GM18505 (cell line): ENCODE results near the gene RSKR.
"Not testable (repeated sequence)": the region's sequence is repeated elsewhere in the genome, so short reads cannot be mapped to it uniquely, and the experiment has no call there.

Source experiments
- ATAC-seq: cut with Tn5 transposase; IDR thresholded peaks from one replicate; pipeline ENCODE4 v1.9.1; 2021; ENCODE audit not compliant: unreplicated experiment
- POLR2A ChIP-seq: IDR thresholded peaks from 4 replicates; pipeline ENCODE4 v1.6.1; 2011; ENCODE audit warnings: borderline replicate concordance; ENCODE audit not compliant: insufficient read depth, insufficient read length; ENCODE audit errors: extremely low read depth

Gene RSKR

DNA sequence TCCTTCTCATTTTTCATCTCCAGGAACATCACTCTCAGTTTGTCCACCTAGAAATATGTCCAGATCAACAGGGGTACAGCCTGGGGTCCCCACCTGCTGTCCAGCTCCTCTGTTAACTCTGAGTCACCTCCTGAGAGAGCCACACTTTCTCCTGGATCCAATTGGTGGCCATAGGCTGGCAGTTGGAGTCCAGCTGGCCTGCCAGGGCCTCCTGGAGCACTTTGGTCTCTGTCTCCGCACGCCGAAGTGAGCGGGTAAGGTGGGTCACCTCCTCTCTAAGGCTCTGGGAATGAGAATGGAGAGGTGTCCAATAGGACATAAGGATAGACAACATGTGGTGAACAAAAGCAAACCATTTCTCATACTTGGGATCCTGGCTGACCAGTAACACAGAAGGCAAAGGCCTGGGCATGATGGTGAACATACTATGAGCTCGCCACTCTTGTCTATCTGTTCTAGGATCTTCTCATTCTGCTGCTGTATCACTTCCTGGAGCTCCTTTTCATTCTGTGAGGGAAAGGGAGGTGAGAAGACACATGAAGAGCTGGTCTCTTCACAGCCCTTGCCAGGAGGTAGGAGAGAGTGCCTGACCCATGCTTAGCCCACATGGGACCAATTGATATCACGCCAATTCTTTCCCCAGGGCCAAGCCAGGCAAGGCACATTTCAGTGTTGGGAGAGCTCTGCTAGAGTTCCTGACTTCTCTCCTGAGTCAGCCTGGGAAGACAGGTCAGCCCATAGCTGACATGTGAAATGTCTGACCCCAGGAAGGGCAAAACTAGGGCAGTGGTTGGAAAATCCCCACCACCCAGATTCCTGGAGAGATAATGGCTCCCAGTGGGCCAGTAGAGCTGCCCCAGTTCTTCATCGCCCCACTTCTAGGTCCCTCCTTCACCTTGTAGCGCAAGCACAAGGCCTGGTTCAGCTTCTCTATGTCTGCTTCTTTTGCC, 35.5 kb downstream of the RSKR start:
- ATAC-seq: no peak
- TF ChIP-seq POLR2A: no peak

DNA sequence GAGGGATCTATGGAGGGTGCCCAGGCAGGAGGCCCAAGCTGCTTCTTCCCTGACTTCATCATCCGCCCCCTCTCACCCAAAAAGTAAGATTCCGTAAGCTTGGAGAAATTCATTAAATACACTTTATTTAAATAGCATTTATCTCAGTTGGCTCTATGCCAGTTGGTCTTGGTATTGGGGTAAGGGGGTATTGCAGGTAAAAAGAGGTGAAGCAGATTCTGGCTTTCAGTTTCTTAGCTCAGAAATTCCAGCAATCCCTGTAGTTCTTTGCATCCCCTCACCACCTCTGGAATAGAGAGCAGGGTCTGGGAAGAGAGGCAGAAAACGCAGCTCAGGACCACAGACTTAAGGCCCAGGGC, 36.5 kb downstream of the RSKR start:
- ATAC-seq: no peak
- no peak for TF ChIP-seq POLR2A

DNA sequence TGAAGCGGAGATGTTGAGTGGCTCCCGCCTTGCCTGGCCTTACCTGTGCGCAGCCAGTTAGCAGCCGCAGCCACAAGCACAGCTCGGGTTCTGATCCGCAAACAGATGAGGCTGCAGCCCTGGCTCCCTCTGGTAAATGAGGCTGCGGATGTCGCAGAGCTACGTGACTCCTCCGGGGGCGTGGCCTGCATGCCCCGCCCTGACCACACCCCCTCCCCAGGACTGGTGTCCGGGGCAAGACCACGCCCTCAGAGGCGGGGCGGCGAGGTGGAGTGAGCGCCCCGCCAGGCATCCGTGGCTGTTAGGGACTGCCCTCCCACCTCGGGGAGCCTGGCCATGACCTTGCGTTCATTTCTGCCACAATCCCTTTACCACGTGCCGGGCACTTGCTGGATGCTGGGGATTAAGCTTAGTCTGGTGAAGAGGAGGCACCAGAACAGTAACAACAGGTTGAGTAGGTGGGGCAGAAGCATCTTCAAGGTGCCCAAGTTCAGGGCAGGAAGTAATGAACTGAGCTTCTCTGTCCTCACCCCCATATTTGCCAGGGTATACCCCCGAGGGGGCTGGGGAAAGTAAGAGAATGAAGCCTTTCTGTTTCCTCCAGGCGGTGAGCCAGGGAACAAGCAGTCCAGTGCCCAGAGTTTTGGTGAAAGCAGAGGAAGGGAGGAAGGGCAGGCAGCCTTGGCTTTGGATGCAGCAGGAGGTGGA, 37.1 kb downstream of the RSKR start, which contains the start of gene ALDOC:
TSS of gene ALDOC (minus strand) at position 138 of the 708 bp plus-strand sequence. CDS start 1,363 bp downstream, outside the sequence.
- ATAC-seq: peak; percentile 84
- peak; percentile 84 for TF ChIP-seq POLR2A

DNA sequence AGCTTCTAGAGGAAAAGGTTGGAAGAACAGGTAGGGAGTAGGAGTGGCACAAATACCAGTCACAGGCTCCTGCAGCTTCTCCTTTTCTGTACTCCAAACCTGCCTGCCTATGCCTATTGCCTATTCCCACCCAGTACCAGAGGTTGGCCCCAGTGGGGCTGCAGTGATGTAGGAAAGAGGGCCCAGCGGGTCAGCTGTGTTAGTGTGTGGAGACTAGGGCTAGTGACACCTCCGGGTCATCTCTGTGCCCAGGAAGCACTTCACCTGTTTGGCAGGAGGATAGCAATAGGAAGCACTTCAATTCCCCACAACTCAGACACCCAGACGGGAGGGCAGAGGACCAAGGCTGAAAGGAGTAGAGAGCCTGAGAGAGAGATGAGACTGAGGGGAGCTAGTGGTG, 38.0 kb downstream of the RSKR start:
- ATAC-seq: not testable (repeated sequence)

DNA sequence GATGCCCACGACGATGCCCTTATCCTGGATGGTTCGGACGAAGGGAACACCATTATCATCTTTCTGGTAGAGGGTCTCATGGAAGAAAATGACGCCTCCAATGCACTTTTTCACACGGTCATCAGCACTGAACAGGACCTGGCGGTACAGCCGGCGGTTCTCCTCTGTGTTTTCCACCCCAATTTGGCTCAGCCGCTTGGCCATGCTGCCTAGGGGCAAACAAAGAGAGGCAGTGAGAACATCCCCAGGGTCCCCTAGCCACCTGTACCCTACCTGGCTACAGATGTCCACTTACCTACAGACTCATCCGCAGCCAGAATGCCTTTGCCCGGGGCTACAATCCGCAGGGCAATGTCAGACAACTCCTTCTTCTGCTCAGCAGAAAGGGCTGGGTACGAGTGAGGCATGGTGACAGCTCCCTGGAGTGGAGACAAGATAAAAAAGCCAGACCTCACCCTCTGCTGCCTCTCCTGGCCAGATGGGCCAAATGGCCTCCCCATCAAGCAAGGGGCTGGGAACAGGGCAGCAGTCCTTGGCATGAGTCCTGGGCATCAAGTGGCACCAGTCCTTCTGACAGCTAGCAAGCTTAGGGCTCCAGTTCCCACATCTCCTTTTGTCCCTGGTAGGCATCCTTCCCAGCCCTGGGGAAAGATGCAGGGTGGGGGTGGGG, 38.7 kb downstream of the RSKR start:
- ATAC-seq: no peak
- no peak for TF ChIP-seq POLR2A

DNA sequence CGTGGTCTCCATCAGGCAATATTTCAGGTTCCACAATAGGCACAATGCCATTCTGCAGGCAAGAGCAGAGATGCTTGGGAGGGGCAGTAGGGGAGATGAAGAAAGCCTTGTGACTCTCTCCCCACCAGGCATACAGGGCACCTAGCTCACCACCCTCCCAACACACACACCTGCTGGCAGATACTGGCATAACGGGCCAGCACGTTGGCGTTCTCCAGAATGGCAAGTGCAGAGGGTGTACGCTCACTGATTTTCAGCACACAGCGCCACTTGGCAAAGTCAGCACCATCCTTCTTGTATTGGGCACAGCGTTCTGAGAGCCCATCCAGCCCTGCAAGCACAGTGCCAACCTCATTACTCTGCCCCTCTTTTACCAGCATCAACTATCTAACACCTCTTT, 39.5 kb downstream of the RSKR start:
- TF ChIP-seq POLR2A: no peak
- ATAC-seq: no peak

DNA sequence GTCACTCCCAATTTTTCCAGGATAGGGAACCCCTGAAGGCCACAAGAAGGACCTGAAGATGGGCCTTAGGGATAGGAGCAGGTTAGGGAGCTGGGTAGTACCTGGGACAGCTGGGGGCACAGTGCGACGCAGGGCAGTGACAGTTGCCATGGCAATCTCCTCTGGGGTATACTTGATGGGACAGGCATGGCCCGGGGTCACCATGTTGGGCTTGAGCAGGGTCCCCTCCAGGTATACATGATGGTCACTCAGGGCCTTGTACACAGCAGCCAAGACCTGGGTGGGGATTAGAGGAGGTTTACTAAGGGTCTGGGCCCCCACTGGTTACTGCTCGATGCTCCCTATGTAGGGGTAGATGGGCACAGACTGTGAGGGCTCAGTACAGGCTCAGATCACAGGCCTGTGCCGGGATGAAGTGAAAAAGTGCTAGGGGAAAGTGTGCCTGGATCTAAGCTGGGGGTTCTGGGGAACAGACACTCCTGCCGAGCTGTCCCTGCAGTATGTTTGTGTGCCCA, 40.0 kb downstream of the RSKR start:
- ATAC-seq: no peak
- no peak for TF ChIP-seq POLR2A

DNA sequence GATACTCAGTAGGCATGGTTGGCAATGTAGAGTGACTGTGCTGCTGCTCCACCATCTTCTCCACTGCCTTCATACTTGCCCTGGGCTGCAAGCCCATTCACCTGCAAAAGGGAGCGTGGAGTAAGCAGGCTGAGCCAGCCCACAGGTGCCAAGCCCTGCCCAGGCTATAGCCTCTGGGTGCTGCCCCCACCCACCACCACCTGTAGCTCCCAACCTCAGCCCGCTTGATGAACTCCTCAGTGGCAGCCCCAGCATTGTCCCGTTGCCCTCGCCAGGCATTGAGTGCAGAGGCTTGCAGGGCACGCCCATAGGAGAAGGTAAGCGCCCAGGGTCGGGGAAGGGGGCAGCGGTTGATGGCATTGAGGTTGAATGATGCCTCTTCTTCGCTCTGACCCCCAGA, 40.5 kb downstream of the RSKR start:
- no peak for TF ChIP-seq POLR2A
- ATAC-seq: no peak

DNA sequence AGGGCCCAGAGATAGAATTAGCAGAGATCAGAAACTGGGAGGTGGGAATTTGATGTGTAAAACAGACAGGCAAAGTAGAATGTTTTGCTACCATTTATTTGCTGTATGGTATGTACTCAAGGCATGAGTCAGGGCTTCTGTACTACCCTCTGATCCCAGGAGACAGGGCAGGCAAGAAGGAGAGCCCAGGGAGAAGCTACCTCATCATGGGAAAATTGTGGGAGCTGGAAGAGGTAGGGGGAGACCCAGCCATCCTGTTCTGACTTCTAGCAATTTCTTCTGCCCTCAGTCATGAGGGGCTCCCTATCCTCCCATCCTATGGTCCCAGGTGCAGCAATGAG, 41.0 kb downstream of the RSKR start:
- no peak for TF ChIP-seq POLR2A
- no peak for ATAC-seq

DNA sequence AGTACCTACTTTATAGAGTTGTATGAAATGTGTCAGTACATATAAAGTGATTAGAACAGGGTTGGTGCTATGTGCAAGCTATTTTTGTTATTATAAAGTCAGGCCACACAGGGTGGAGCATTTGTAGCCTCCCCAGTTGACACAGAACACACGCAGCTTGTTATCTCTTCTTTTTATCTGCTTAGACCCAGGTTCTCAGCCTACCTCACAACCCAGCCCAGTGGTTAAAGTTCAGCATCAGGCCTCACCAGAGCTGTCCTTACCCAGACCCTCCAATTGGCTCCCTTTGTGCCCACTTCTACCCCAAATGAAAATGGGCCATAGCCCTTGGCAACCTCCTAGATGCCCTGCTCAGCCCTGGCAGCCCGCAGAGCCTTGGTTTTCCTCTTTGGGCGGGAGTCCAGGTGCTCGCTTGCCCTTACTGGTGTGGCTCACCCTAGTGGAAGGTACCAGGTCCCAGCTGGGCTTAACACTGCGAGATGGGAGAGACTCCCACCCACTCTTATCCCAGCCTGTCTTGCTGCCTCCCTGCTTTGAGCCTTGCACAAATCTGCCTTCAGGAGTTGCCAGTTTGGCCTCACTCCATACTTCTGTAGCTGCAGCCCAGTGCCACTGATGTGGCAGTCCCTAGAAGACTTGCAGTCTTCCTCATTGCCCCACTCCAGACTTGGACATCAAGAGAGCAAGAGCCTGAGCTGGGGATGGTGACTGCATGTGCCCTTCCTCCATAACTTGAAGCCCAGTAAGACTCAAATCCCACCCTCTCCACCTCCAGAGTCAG, 41.5 kb downstream of the RSKR start:
- TF ChIP-seq POLR2A: no peak
- ATAC-seq: no peak

DNA sequence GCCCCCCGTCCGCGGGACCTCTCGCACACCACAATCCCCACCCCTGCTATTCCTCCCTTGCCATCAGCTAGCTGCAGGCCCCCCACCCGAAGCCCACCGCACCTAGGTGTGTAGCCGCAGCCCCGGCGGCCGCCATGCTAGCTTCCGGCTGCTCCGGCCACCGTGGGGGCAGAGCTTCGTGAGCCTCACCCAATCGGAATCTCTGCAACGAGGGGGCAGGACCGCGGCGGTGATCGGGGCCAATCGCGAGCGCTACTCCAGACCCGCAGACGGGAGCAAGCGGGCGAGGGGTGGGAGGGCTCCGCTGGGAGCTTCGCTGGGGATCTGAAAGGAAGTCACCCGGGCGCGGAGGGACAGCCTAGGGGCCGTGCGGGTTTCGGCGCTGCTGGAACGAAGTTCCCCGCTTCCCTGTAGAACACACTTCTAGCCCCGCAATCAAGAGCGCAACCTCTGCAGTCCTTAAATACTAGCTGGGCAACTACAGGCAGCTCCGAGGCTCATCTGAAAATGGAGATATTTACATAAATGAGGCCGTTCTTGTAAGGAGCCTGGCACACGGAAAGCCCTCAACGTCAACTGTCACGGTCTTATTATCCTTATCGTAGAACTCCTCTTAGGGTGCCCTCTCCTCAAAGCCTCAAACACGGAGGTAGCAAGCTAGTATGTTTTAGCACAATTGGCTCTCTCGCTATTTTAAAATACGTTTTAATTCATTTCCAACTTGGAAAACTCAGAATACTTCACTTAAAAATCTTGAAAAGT, 42.4 kb downstream of the RSKR start, which contains the start of gene PIGS:
TSS of gene PIGS (minus strand) at position 164 of the 762 bp plus-strand sequence. CDS start at position 136, 28 bp downstream.
- peak; percentile 83 for TF ChIP-seq POLR2A

More for the DNA sequence above, 42.4 kb downstream of the RSKR start, which contains the start of gene PIGS:
- peak; percentile 85 for ATAC-seq
